ENCODE measurements around the gene ADAM33.

The ADAM33 gene

GRCh38 chr20:3707508-3707899 lies 25.7 kb upstream of the ADAM33 start:
- no peak for DNase-seq

GRCh38 chr20:3706774-3707507 lies 25.1 kb upstream of the ADAM33 start:
- DNase-seq, result no peak

- DNase-seq, result no peak
Measured at GRCh38 chr20:3705970-3706739, 24.3 kb upstream of the ADAM33 start.

- no peak for DNase-seq
Measured at GRCh38 chr20:3705491-3705969, 23.7 kb upstream of the ADAM33 start.

- no peak for DNase-seq
Measured at GRCh38 chr20:3704087-3704486, 22.3 kb upstream of the ADAM33 start.

GRCh38 chr20:3702611-3703391 lies 21.0 kb upstream of the ADAM33 start:
- DNase-seq, result no peak

- DNase-seq, result no peak
Measured at GRCh38 chr20:3701061-3701998, 19.5 kb upstream of the ADAM33 start.

- no peak for DNase-seq
Measured at GRCh38 chr20:3699037-3699436, 17.2 kb upstream of the ADAM33 start.

- no peak for DNase-seq
Measured at GRCh38 chr20:3698591-3699001, 16.8 kb upstream of the ADAM33 start.

GRCh38 chr20:3697588-3698305 lies 15.9 kb upstream of the ADAM33 start:
- no peak for DNase-seq

GRCh38 chr20:3696745-3697587 lies 15.2 kb upstream of the ADAM33 start:
- no peak for DNase-seq

GRCh38 chr20:3696200-3696599 lies 14.4 kb upstream of the ADAM33 start:
- no peak for DNase-seq

- no peak for DNase-seq
Measured at GRCh38 chr20:3694864-3695263, 13.1 kb upstream of the ADAM33 start.

GRCh38 chr20:3693376-3693775 lies 11.6 kb upstream of the ADAM33 start:
- DNase-seq, result no peak

- no peak for DNase-seq
Measured at GRCh38 chr20:3692706-3693294, 11.0 kb upstream of the ADAM33 start.

GRCh38 chr20:3691897-3692296 lies 10.1 kb upstream of the ADAM33 start:
- no peak for DNase-seq

- no peak for DNase-seq
Measured at GRCh38 chr20:3691306-3691705, 9.5 kb upstream of the ADAM33 start.

- no peak for DNase-seq
Measured at GRCh38 chr20:3690413-3690812, 8.6 kb upstream of the ADAM33 start.

- no peak for DNase-seq
Measured at GRCh38 chr20:3689978-3690377, 8.2 kb upstream of the ADAM33 start.

- peak in 1 of 2 donors; percentile 7 for DNase-seq
Measured at GRCh38 chr20:3687655-3688054, 5.8 kb upstream of the ADAM33 start.

Data from hippocampal formation (tissue), 2 donors.